Body of pancreas (tissue), 4 donors: ENCODE data around the gene EYA2. TPM values are rescaled to one million over a fixed set of nuclear protein-coding genes. Genes with fewer than 3 reads are reported as not detected.

Source experiments
- ATAC-seq: fragments of 150-250 bp; one replicate; pipeline ENCODE4 v1.9.1; 2016
- DNase-seq, 4 donors: peaks; one replicate each; pipeline ENCODE4 v3.0.0-alpha.2; 2019
- H3K27ac ChIP-seq, 4 donors: fragments of 200-600 bp; sonication (generic); 1 replicate in 3 of 4; 2 replicates in 1 of 4; pipeline versions ENCODE4 v1.5.1 to v1.6.1; 2016 to 2019; ENCODE audit warnings: mild to moderate bottlenecking in 1 of 4, mixed read lengths in 1 of 4, moderate library complexity in 1 of 4
- H3K27me3 ChIP-seq, 2 donors: fragments of 200-600 bp; sonication (generic); one replicate each; pipeline ENCODE4 v1.6.0; 2016; ENCODE audit warnings: mild to moderate bottlenecking in 1 of 2
- H3K36me3 ChIP-seq, 2 donors: fragments of 200-600 bp; sonication (generic); replicated peaks in 1 of 2; 2 replicates each; pipeline ENCODE4 v1.5.1; 2016; ENCODE audit warnings: low read depth in 2 of 2; ENCODE audit not compliant: insufficient read depth in 1 of 2
- H3K4me1 ChIP-seq: fragments of 200-600 bp; sonication (generic); one replicate; pipeline ENCODE4 v1.6.0; 2016
- H3K4me3 ChIP-seq, 2 donors: fragments of 200-600 bp; sonication (generic); 1 replicate in 1 of 2; 2 replicates in 1 of 2; pipeline ENCODE4 v1.5.1; 2016 to 2019
- H3K9me3 ChIP-seq, 3 donors: fragments of 200-600 bp; sonication (generic); 1 replicate in 2 of 3; 2 replicates in 1 of 3; pipeline ENCODE4 v1.5.1; 2016
- CTCF ChIP-seq, 7 experiments: fragments of 450-650 bp in 4 of 7; fragments of 200-600 bp in 3 of 7; sonication (generic) in 3 of 7; IDR thresholded peaks; one replicate each; pipeline ENCODE4 v1.5.1; 2016 to 2019; ENCODE audit warnings: antibody characterized with exemption in 7 of 7
- POLR2A ChIP-seq, 3 donors: fragments of 450-650 bp; IDR thresholded peaks; one replicate each; pipeline ENCODE4 v1.6.1; 2016; ENCODE audit warnings: antibody characterized with exemption in 3 of 3, mild to moderate bottlenecking in 2 of 3
- WGBS, 2 donors: methylation state at CpG; one replicate each; pipeline ENCODE4 v1.1.5; 2017; 5-methylcytosine and 5-hydroxymethylcytosine counted together
- intact Hi-C: fragments of 100-400 bp; cut with DNase I; formaldehyde crosslinking; loops from one replicate; pipeline ENCODE4 v1.15.1; 2023
- total RNA-seq, 2 donors: library from RNA; depleted of rRNA; stranded (reverse); fragments of >200 nt; gene quantifications; one replicate each; pipeline ENCODE4 v1.1.0, GENCODE V29; 2016

Gene EYA2
- total RNA-seq, 2 donors from 2014 or later: 0.52 to 3.6 TPM

DNA sequence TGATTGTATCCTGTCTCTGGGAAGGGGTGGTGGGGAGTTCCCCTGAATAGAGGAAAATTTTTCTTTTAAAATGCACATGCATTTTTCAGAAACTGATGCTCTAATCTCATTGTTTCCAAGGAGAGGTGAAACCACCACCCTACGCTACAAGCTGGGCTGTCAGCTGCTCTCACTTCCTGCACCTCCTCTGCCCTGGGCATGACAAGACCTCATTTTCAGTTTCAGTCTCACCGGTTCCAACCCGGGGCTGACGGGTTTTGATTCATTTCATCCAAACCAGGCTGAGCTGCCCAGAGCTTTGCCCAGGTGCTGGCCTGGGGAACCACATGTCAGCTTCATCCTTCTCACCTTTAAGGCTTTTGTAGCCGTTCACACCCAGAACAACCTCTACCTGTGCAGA, 99.7 kb downstream of the EYA2 start:
- no peaks in the 10 kb centered on the region for H3K36me3 ChIP-seq
- peaks cover 35% of the 10 kb centered on the region for H3K4me1 ChIP-seq
- WGBS, 2 donors: 20 to 49% methylated on average over 4 to 5 of the region's 5 CpGs
- no peak overlapping the region for H3K4me3 ChIP-seq
- peak overlapping the region in 3 of 4 donors; percentile 11 to 85 (median 64) for H3K27ac ChIP-seq
- H3K9me3 ChIP-seq: no peaks in the 10 kb centered on the region
- TF ChIP-seq CTCF (IDR thresholded peaks at IDR 0.05) (no peak), POLR2A (IDR thresholded peaks at IDR 0.05) (peak in 1 of 3 donors; percentile 19)
- DNase-seq (peak; percentile 23 to 49 (median 34)), ATAC-seq (peak; percentile 28)
- intact Hi-C loops: no loop called here
- no peaks in the 10 kb centered on the region for H3K27me3 ChIP-seq

DNA sequence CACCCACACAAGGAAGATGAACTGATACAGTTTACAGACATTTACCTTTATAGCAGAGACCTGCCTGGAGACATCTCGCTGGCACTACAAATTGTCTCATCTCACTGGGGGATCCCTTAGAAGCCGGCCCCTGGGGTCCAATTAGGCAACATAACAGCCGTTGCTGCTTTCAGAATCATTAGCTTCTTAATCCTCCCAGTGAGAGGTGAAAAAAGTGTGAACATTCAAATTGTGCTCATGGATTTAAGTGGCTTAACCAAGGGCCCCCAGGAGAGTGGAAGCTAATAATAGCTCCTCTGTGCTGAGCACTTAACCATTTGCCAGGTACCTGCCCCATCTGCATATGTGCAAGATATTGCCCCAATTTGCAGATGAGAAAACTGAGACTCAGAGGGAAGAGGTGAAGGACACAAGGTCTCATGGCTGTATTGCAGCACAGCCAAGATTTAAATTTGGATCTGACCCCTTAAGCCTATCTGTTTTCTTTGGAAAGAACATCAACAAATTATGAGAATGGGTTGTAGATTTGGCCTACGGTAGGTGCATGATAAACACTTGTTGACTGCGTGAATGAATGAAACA, 101.0 kb downstream of the EYA2 start:
- intact Hi-C loops: no loop called here
- no peaks in the 10 kb centered on the region for H3K36me3 ChIP-seq
- TF ChIP-seq POLR2A (IDR thresholded peaks at IDR 0.05): no peak
- no peak for TF ChIP-seq CTCF (IDR thresholded peaks at IDR 0.05)
- no peak overlapping the region for H3K4me3 ChIP-seq
- ATAC-seq: no peak
- no peaks in the 10 kb centered on the region for H3K9me3 ChIP-seq
- peaks cover 25% of the 10 kb centered on the region for H3K4me1 ChIP-seq
- no peaks in the 10 kb centered on the region for H3K27me3 ChIP-seq
- 54 to 65% methylated on average over 5 of the region's 5 CpGs for WGBS, 2 donors
- H3K27ac ChIP-seq: no peak overlapping the region
- DNase-seq: no peak

DNA sequence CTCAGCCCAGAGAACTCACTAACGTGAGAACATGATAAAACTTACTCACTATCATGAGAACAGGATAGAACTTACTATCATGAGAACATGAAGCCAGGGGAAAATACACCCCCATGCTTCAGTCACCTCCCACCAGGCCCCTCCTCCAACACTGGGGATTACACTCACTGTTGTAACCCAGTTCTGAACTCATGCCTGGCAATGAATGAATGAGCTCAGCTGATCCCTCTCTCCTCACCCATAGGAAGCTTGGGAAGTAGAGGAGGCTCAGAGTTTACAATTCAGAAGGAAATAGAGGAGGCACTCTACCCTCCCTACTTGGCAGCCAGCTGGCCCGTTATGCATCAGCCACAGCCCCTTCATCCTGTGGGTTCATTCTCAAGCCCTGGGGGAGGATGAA, 102.5 kb downstream of the EYA2 start:
- Histone ChIP-seq H3K4me3 (no peak overlapping the region), H3K4me1 (peaks cover 17% of the 10 kb centered on the region), H3K9me3 (no peaks in the 10 kb centered on the region), H3K27me3 (no peaks in the 10 kb centered on the region), H3K36me3 (no peaks in the 10 kb centered on the region), H3K27ac (no peak overlapping the region)
- TF ChIP-seq POLR2A (IDR thresholded peaks at IDR 0.05) (no peak), CTCF (IDR thresholded peaks at IDR 0.05) (no peak)
- WGBS, 2 donors: 67 to 77% methylated on average over 2 of the region's 2 CpGs
- DNase-seq (no peak), ATAC-seq (no peak)
- intact Hi-C loops: no loop called here

DNA sequence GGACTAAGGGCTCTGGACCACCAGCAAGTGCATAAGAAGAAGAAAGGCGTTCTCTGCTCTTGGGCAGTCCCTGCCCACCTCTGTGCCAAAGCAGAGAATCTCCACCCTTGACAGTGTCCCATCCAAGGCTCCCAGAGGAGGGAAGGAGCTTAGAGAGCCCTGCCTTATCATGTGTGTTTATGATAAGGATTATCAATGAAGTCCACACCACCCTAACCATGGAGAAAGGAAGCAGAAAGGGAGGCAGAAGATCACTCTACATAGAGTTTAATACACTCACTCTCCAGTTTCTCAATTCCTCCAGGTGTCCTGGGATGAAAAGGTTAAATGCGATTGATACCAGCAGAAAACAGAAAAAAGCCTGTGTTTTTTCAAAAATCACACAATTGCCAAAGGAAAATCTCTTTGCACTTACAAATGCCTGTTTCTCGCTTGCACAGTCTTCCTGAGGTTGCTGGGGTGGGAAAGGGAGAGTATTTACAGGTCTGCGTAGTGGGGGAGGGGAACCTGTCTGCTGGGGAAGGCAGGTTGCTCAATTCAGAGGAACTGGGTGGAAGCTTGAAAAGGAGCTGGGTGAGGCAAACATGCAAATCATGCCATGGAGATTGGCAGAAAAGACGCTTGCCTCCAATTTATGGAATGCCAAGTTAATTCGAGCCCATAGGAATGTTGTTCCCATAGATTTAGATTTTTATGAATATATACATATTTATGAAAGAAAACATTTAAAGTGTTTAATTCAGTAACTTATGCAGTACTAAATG, 104.0 kb downstream of the EYA2 start:
- DNase-seq (peak in 3 of 4 donors; percentile 34 to 46 (median 43)), ATAC-seq (peak; percentile 58)
- H3K27ac ChIP-seq: peak overlapping the region in 2 of 4 donors; percentile 0 to 48
- no peaks in the 10 kb centered on the region for H3K9me3 ChIP-seq
- no peaks in the 10 kb centered on the region for H3K36me3 ChIP-seq
- peaks cover 6% of the 10 kb centered on the region for H3K4me1 ChIP-seq
- H3K4me3 ChIP-seq: no peak overlapping the region
- intact Hi-C loops: no loop called here
- WGBS, 2 donors: 18 to 31% methylated on average over 6 of the region's 6 CpGs
- no peaks in the 10 kb centered on the region for H3K27me3 ChIP-seq
- TF ChIP-seq CTCF (IDR thresholded peaks at IDR 0.05): no peak
- TF ChIP-seq POLR2A (IDR thresholded peaks at IDR 0.05): no peak
